IPS-11a (cell line): ENCODE measurements around the gene HNRNPK.
A peak's percentile ranks its signal among the peaks of the same experiment; 100 is the strongest.
"Not testable (repeated sequence)": the region's sequence is repeated elsewhere in the genome, so short reads cannot be mapped to it uniquely, and the experiment has no call there.

ENCODE experiments used
- H3K4me3 ChIP-seq: one replicate; pipeline ENCODE4 v1.5.1; 2013; ENCODE audit warnings: low read depth, low read length, control low read depth

The HNRNPK gene

DNA sequence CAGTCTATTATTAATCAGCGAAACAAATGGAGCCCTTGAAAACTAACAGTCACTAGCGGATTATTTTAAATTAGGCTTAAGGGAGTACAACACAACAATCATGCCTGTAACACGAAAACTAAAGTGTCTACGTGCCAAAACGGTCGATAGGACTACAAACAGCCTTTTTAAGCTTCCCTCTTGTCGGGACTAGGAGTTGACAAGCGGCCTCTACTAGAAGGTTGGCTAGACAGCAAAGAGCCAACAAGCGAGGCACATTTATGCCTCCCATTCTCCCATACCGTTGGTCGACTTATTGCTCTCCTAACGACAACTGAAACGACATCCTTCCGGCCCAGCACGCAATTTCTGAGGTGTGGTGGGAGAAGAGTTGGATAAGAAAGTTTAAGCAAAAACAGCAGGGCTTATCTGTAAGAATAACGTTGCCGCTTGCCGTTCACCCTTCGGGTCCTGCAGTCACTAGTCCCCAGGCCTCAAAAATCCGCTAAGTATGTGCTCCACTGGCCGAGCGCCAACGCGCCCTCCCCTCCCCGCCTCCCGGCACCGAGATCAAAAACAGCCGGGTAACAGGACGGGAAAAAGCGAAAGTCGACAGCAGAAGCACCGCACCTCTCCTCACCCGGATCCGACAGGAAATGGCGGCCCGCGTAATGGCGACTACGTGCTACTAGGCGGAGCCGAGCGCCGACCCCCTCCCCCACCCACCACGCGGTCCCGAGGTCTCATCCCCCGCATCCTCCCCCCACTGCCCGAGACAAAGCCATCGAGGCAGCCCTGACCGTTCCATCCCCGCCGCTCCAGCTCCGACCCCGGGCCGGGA is 813 bp downstream of the HNRNPK start:
- peak overlapping the region; percentile 91 for H3K4me3 ChIP-seq

- no peak overlapping the region for H3K4me3 ChIP-seq
Observed at GRCh38 chr9:83977196-83977595, 2.8 kb downstream of the HNRNPK start.

DNA sequence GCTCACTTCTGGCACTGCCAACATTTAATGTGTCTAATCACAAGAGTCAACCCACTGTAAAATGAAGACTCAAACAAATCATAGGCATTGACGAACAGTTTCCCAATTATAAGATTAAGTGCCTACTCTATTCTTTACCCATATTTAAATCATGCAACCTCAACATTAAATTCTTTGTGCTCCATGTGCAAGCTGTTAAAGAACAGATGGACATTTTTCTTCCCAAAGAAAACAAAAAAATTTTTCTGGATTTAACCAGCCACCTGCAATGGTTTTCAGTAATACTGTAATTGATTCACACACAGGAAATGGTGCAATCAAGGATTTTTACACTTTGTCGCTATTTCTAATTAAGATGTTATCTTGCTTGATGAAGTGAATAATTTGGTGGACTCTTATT is 3.6 kb downstream of the HNRNPK start:
- no peak overlapping the region for H3K4me3 ChIP-seq

DNA sequence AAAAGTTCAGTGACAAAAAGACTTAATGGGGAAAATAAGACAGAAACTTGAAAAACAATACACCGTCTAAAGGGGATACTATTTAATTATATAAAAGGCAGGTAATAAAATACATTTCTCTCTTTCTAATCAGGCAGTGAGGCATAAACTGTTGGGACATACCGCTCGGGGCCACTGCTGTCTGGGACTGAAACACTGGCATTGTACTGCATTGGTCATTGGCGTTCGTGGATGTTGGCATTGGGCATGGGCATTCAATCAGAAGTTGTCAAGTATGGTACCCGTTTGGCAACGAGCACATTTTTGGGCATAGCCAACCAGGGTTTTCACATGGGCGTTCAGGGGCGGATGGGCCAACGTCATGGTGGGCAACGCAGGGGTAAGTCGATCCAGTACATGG is 4.7 kb downstream of the HNRNPK start:
- H3K4me3 ChIP-seq: no peak overlapping the region

GRCh38 chr9:83972286-83972685 is 7.7 kb downstream of the HNRNPK start:
- no peak overlapping the region for H3K4me3 ChIP-seq

DNA sequence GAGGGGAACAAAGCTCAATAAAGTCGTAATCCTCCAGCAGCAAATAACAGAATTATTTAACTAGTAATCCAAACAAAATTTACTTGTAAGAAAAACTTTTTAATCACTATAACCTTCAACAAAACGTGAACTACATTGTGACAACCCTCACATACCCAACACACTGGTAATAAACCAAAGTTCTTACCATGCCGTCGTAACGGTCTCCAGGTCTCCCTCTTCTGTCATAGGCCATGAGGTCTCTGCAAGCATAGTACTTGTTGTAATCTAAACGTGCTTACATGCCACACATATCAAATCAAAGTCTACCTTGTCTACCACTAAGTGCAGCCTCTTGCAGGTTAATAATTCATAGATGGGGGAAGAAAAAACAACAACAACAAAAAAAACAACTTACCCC is 8.5 kb downstream of the HNRNPK start:
- H3K4me3 ChIP-seq: no peak overlapping the region

GRCh38 chr9:83969602-83970001 is 10.4 kb downstream of the HNRNPK start:
- no peak overlapping the region for H3K4me3 ChIP-seq

GRCh38 chr9:83967073-83967472 is 12.9 kb downstream of the HNRNPK start:
- no peak overlapping the region for H3K4me3 ChIP-seq

DNA sequence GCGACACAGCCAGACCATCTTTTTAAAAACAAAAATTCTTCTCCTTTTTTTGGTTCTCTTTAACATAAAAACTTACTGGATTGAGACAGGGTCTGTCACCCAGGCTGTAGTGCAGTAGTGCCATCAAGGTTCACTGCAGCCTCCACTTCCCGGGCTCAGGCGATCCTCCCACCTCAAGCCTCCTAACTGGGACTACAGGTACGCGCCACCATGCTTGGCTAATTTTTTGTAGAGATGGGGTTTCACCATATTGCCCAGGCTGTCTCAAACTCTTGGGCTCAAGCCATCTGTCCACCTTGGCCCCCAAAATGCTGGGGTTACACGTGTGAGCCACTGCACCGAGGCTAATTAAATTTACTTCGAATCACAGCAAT is 13.8 kb downstream of the HNRNPK start:
- H3K4me3 ChIP-seq: no peak overlapping the region

GRCh38 chr9:83965350-83966208 is 14.4 kb downstream of the HNRNPK start:
- H3K4me3 ChIP-seq: no peak overlapping the region

DNA sequence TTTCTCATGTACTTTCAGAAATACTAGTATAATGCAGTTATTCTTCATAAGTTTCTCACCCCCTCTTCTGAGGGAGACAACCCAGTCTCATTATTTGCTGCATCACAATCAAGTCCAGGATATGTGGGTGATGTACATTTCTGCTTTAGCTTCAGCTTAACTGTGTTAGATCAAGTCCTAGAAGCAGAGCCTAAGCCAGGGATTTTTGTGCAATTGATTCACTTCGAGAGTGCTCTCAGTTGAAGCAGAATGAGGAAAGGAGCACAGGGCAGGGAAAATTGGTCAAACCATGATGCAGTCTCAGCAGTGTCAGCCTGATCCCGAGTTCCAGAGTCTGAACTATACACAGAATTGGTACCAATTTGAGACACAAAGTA is 15.1 kb downstream of the HNRNPK start:
- H3K4me3 ChIP-seq: no peak overlapping the region

- H3K4me3 ChIP-seq: no peak overlapping the region
Observed at GRCh38 chr9:83962165-83962564, 17.9 kb downstream of the HNRNPK start.

- no peak overlapping the region for H3K4me3 ChIP-seq
Observed at GRCh38 chr9:83960991-83961390, 19.0 kb downstream of the HNRNPK start.

GRCh38 chr9:83959061-83959460 is 21.0 kb downstream of the HNRNPK start:
- no peak overlapping the region for H3K4me3 ChIP-seq

GRCh38 chr9:83957248-83957513 is 22.8 kb downstream of the HNRNPK start:
- H3K4me3 ChIP-seq: peak overlapping the region; percentile 70

GRCh38 chr9:83956436-83957247 is 23.4 kb downstream of the HNRNPK start:
- peak overlapping the region; percentile 70 for H3K4me3 ChIP-seq

DNA sequence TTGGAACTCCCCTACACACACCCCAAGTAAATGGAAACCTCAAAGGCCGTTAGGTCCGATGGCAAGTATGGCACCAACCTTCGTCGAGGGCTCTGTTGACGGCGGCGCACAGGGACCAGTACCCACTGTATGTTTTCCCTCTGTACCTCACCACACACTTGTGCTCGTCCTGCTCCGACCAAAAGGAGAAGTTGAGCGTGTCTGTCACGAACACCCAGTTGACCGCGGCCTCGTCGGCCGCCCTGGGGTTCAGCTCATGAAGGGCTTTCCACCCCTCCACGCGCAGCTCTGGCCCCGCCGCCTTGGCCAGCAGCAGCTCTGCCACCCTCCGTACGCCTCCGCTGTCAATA is 24.0 kb downstream of the HNRNPK start:
- H3K4me3 ChIP-seq: peak overlapping the region; percentile 70

DNA sequence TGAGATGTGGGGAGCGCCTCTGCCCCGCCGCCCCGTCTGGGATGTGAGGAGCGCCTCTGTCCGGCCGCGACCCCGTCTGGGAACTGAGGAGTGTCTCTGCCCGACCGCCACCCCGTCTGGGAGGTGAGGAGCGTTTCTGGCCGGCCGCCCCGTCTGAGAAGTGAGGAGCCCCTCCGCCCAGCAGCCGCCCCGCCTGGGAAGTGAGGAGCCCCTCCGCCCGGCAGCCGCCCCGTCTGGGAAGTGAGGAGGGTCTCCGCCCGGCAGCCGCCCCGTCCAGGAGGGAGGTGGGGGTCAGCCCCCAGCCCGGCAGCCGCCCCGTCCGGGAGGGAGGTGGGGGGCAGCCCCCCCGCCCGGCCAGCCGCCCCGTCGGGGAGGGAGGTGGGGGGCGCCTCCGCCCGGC is 31.9 kb downstream of the HNRNPK start:
- not testable (repeated sequence) for H3K4me3 ChIP-seq

DNA sequence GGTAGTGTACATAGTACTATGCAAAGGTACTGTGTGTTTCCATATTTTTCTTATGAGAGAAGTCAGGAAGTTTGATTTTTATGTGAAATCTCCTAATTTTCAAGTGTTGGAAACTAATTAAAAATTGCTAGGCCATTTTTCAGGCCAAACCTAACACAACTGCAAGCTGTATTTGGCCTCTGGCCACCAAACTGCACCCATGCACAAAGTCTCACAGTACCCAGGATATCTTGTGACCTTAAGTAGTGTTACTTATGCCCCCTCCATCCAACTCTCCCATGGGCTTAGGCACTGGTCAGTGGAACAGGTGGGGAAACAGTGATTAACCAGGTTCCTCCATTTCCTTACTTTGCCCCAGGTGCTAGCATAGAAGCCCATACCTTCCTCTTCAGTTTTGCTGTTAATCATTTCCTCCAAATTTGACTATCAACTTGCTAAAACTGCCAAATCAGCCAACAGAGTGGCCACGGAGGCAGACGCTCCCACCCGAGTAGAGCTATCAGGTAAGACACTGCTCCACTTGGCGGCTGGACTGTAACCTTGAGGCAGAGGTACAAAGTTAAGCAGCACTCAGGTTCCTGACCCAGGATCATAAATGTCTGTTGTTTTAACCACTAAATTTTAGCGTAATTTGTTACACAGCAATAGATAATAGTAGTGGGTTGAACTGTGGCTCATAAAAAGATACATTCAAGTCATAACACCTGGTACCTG is 39.3 kb downstream of the HNRNPK start:
- H3K4me3 ChIP-seq: no peak overlapping the region

GRCh38 chr9:83937861-83938455 is 42.1 kb downstream of the HNRNPK start:
- H3K4me3 ChIP-seq: no peak overlapping the region

DNA sequence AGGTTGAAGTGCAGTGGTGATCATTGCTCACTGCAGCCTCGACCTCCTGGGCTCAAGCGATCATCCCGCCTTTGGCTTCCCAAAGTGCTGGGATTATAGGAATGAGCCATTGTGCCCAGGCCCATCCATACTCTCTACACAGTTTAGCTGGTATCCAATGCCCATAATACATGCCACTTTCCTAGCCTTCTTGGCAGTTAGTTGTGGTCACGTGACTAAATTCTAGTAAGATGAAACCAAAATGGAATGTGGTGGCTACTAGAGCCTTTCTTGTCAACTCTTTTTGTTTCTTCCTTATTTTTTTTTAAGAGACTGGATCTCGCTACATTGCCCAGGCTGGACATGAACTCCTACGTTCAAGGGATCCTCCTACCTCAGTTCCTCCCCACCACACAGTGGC is 43.5 kb downstream of the HNRNPK start:
- H3K4me3 ChIP-seq: no peak overlapping the region
